GM08714 (cell line): ENCODE data around the gene UNC80.

ENCODE experiments used
- H3K4me3 ChIP-seq: fragments of 200-500 bp; sonication (Bioruptor generic); 2 replicates; pipeline ENCODE4 v1.5.1; 2014; ENCODE audit warnings: mild to moderate bottlenecking, low read length, inconsistent platforms
- ZNF274 ChIP-seq: IDR thresholded peaks from 2 replicates; pipeline ENCODE4 v1.6.1; 2012; ENCODE audit warnings: mild to moderate bottlenecking, low read depth, low read length

Gene UNC80

DNA sequence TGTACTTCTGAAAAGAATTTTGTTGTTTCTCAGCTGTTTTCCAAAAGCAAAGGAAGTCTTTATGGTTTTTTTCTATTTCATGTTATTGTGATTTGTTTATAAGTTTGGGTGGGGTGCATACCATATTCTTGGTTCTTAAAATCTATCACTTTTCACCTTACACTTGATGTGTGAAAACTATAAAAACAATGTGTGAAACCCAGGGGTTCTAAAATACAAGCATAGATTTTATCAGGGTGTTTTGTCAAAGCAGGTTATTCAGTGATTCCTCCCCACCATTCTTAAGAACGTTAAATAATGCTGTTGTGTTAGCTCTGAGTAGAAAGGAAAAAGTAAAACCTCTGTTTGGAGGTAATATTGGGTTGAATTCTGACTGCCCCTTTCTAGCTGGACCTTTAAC lies 248.5 kb downstream of the UNC80 start:
- no peak for TF ChIP-seq ZNF274
- H3K4me3 ChIP-seq, result no peak overlapping the region

DNA sequence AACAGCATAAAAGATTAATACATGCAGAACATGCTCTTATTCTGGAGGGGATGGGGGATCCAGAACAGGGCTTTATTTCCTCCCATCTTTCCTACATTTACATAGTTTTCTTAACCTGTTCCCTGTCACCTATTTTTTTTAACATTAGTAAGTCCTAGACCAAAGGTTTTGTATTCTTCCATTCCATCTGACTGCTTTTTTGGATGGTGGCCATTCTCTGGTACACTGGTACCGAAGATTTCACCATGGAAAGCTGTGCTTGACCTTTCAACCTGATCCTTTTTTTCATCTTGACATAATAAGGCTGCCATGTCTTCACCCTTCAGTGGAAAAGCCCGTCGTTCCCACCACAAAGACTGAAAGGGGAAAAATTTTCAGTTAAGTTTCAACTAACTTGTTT lies 251.2 kb downstream of the UNC80 start:
- H3K4me3 ChIP-seq, result no peak overlapping the region
- no peak for TF ChIP-seq ZNF274

DNA sequence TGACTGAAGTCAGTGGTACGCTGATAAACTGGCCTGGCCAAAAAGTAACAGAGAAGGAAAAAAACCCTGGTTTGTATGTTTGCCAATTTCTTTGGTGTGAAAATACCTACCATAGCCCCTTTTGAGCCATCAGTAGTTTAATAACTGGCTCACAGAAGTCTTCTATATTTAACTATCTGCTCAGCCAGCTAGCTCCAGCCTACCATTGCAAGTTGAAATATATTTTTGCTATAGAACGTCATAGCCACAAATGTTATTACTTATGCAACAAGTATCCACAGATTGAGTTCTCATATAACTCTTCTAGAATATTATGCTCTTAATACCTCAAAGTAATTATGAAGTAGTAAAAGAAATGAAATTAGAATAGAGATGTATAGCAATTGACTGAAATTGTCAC lies 256.0 kb downstream of the UNC80 start:
- no peak overlapping the region for H3K4me3 ChIP-seq
- TF ChIP-seq ZNF274, result no peak

DNA sequence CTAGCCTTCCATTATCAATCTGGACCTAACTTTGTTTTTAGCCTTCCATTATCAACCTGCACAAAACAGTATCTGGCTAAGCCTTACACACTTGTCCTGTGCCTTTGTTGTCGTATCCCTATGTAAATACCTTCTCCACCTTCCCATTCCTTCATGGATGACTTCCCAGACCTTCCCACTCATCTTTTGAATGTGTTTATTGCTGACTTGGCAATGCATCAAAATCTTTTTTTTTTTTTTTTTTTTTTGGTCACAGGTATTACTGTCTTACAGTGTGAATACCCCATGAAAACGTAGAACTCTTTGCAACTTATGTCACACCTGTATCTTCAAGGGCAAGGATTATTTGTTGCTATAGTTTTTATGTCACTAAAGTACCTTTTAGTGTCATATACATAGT lies 256.5 kb downstream of the UNC80 start:
- TF ChIP-seq ZNF274, result no peak
- no peak overlapping the region for H3K4me3 ChIP-seq

DNA sequence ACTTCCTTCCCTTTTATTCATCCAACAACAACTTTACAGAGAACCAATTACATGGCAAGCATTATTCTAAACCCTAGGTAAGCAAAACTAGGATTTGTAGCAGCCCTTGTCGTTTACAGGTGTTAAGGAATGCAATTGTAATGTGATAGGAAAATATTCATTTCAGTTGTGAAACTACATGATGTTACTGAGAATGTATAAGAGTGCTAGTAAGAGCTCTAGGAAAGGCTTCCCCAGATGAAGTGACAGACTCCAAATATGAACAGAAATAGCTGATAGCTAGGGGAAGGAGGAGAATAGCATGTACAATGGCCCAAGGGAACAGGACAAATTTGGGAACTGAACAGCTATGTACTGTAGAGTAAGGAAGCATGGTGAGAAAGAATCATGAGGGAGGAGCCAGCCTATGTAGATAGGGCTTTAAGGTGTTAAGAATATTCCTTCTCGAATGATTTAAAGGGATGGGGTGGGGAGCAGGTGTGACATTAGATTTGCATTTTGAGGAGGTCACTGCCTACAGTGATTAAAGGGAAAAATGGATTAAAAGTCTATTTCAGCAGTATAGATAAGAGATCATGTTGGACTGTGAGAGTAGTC lies 262.6 kb downstream of the UNC80 start:
- H3K4me3 ChIP-seq, result no peak overlapping the region
- no peak for TF ChIP-seq ZNF274

DNA sequence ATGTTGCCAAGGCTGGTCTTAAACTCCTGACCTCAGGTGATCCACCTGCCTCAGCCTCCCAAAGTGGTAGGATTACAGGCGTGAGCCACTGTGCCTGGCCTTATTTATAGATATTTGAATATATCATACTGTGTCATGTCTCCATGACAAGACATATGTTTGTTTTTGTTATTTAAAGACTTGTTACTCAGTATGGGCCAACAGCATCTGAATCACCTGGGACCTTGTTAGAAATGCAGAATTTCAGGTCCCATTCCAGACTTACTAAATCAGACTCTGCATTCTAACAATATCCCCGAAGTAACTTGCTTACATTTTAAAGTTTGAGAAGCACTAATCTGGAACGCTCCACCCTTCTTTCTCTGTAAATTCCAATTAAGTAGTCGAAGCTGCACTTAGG lies 264.0 kb downstream of the UNC80 start:
- H3K4me3 ChIP-seq, result no peak overlapping the region
- TF ChIP-seq ZNF274, result no peak

DNA sequence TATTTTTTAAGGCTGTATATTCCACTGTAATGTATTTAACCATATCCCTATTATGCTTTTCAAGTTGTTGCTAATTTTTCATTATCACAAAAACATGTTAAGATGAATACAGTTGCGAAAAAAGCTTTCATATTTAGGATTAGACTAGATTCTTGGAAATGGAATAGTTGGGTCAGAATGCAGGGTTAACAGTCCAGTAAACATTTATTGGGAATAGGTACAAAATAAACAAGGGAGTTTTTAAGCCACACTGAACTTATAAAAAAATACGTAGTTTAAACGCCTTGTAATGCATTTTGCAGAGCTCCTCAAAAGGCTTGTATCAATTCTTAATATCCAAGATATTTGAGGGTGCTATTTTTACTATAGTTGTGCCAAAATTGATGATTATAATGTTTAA lies 266.4 kb downstream of the UNC80 start:
- no peak for TF ChIP-seq ZNF274
- H3K4me3 ChIP-seq, result no peak overlapping the region

DNA sequence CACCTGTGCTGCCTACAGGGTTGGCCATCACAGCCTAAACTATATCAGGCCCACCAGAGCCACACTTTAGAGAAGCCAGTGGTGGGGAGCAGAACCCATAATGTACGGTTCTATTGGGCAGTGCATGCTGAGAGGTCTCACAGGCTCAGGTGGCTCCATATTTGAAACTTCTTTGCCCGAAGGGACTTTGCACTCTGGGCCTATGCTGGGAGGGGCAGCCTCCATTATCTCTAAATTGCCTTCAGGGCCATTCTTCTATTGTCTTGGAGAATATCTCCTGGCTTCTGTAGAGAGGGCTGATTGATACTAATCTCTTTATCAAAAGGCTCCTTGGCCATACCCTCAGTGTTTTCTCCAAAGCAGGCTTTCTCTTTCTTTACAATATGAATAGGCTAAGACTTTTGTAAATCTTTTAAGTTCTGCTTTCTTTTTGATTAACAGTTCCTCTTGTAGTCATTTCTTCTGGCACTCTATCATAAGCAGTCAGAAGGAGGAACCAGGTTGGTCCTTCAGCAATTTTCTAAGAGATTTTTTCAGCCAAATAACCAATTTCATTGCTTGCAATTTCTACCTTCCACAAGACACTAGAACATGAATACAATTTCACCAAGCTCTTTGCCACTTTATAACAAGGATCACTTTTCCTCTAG lies 275.3 kb downstream of the UNC80 start:
- TF ChIP-seq ZNF274, result no peak
- no peak overlapping the region for H3K4me3 ChIP-seq
